Ectodermal cell (in vitro differentiated cells): ENCODE measurements around the gene MEF2B.
A peak's percentile ranks its signal among the peaks of the same experiment; 100 is the strongest.
"Not testable (repeated sequence)": the region's sequence is repeated elsewhere in the genome, so short reads cannot be mapped to it uniquely, and the experiment has no call there.

Source experiments
- H3K27ac ChIP-seq: 2 replicates; pipeline ENCODE4 v1.7.0; 2013; ENCODE audit warnings: mild to moderate bottlenecking, low read depth, low read length; ENCODE audit not compliant: insufficient read depth, poor library complexity, severe bottlenecking
- H3K27me3 ChIP-seq: 2 replicates; pipeline ENCODE4 v1.7.0; 2013; ENCODE audit warnings: mild to moderate bottlenecking, low read length; ENCODE audit not compliant: insufficient read depth, control insufficient read depth, poor library complexity, severe bottlenecking
- H3K36me3 ChIP-seq: one replicate; pipeline ENCODE4 v1.7.0; 2013; ENCODE audit warnings: low read length; ENCODE audit not compliant: control insufficient read depth, insufficient read depth
- H3K4me1 ChIP-seq: one replicate; pipeline ENCODE4 v1.7.0; 2013; ENCODE audit warnings: low read length; ENCODE audit not compliant: control insufficient read depth, insufficient read depth
- H3K4me3 ChIP-seq: 2 replicates; pipeline ENCODE4 v1.7.0; 2013; ENCODE audit warnings: low read depth, low read length, control low read depth; ENCODE audit not compliant: insufficient read depth
- H3K9me3 ChIP-seq: 2 replicates; pipeline ENCODE4 v1.7.0; 2013; ENCODE audit warnings: mild to moderate bottlenecking, low read length, moderate library complexity; ENCODE audit not compliant: control insufficient read depth
- WGBS, 2 experiments: methylation state at CpG; one replicate each; pipeline ENCODE4 v1.1.7; 2013; ENCODE audit warnings: missing lambda C conversion rate in 2 of 2; 5-methylcytosine and 5-hydroxymethylcytosine counted together

The MEF2B gene

GRCh38 chr19:19192910-19193423 lies 22.9 kb upstream of the MEF2B start:
- Histone ChIP-seq H3K27ac (no peak overlapping the region), H3K4me3 (peak overlapping the region; percentile 92), H3K9me3 (no peaks in the 10 kb centered on the region), H3K4me1 (peaks cover 2% of the 10 kb centered on the region), H3K36me3 (peaks cover 7% of the 10 kb centered on the region), H3K27me3 (no peaks in the 10 kb centered on the region)
- WGBS, 2 experiments, result 9 to 10% methylated on average over 22 of the region's 22 CpGs

GRCh38 chr19:19192078-19192882 lies 22.2 kb upstream of the MEF2B start, which contains the start of the genes BORCS8 and RFXANK:
TSS of gene BORCS8 (minus strand) at chr19:19192152. CDS start at chr19:19192117, 35 bp downstream.
TSS of gene RFXANK (plus strand) at chr19:19192258. CDS start at chr19:19193947, 1,689 bp downstream.
- H3K27me3 ChIP-seq, result no peaks in the 10 kb centered on the region
- 0% methylated on average over 53 of the region's 53 CpGs for WGBS, 2 experiments
- H3K4me3 ChIP-seq, result peak within 1 kb of the TSS; percentile 92
- peaks cover 2% of the 10 kb centered on the region for H3K4me1 ChIP-seq
- peaks cover 4% of the 10 kb centered on the region for H3K36me3 ChIP-seq
- H3K9me3 ChIP-seq, result no peaks in the 10 kb centered on the region
- peak within 1 kb of the TSS; percentile 95 for H3K27ac ChIP-seq

- 0 to 1% methylated on average over 17 of the region's 17 CpGs for WGBS, 2 experiments
- H3K4me1 ChIP-seq, result peaks cover 2% of the 10 kb centered on the region
- H3K27ac ChIP-seq, result peak overlapping the region; percentile 95
- no peaks in the 10 kb centered on the region for H3K9me3 ChIP-seq
- H3K27me3 ChIP-seq, result no peaks in the 10 kb centered on the region
- peaks cover 3% of the 10 kb centered on the region for H3K36me3 ChIP-seq
- peak overlapping the region; percentile 92 for H3K4me3 ChIP-seq
Measured at GRCh38 chr19:19191768-19192077, 21.7 kb upstream of the MEF2B start.

- no peak overlapping the region for H3K4me3 ChIP-seq
- H3K36me3 ChIP-seq, result peaks cover 3% of the 10 kb centered on the region
- 96 to 97% methylated on average over 14 of the region's 14 CpGs for WGBS, 2 experiments
- H3K4me1 ChIP-seq, result peaks cover 2% of the 10 kb centered on the region
- no peak overlapping the region for H3K27ac ChIP-seq
- H3K9me3 ChIP-seq, result no peaks in the 10 kb centered on the region
- no peaks in the 10 kb centered on the region for H3K27me3 ChIP-seq
Measured at GRCh38 chr19:19186742-19187141, 16.7 kb upstream of the MEF2B start.

GRCh38 chr19:19185853-19186740 lies 16.0 kb upstream of the MEF2B start:
- Histone ChIP-seq H3K4me1 (peaks cover 1% of the 10 kb centered on the region), H3K27me3 (no peaks in the 10 kb centered on the region), H3K4me3 (no peak overlapping the region), H3K27ac (no peak overlapping the region), H3K9me3 (no peaks in the 10 kb centered on the region), H3K36me3 (peaks cover 3% of the 10 kb centered on the region)
- 58 to 61% methylated on average over 9 of the region's 9 CpGs for WGBS, 2 experiments

- Histone ChIP-seq H3K4me3 (no peak overlapping the region), H3K27me3 (no peaks in the 10 kb centered on the region), H3K9me3 (no peaks in the 10 kb centered on the region), H3K36me3 (peaks cover 3% of the 10 kb centered on the region), H3K27ac (no peak overlapping the region), H3K4me1 (no peaks in the 10 kb centered on the region)
- WGBS, 2 experiments, result 94 to 95% methylated on average over 9 of the region's 9 CpGs
Measured at GRCh38 chr19:19181488-19181998, 11.5 kb upstream of the MEF2B start.

- no peak overlapping the region for H3K27ac ChIP-seq
- peaks cover 3% of the 10 kb centered on the region for H3K36me3 ChIP-seq
- WGBS, 2 experiments, result 92% methylated on average over 17 of the region's 17 CpGs
- H3K4me1 ChIP-seq, result no peaks in the 10 kb centered on the region
- H3K9me3 ChIP-seq, result no peaks in the 10 kb centered on the region
- H3K4me3 ChIP-seq, result no peak overlapping the region
- no peaks in the 10 kb centered on the region for H3K27me3 ChIP-seq
Measured at GRCh38 chr19:19179548-19180441, 9.7 kb upstream of the MEF2B start.

- no peaks in the 10 kb centered on the region for H3K27me3 ChIP-seq
- no peak overlapping the region for H3K27ac ChIP-seq
- no peaks in the 10 kb centered on the region for H3K9me3 ChIP-seq
- 87 to 89% methylated on average over 8 of the region's 8 CpGs for WGBS, 2 experiments
- H3K36me3 ChIP-seq, result no peaks in the 10 kb centered on the region
- no peaks in the 10 kb centered on the region for H3K4me1 ChIP-seq
- H3K4me3 ChIP-seq, result no peak overlapping the region
Measured at GRCh38 chr19:19176950-19177349, 6.9 kb upstream of the MEF2B start.

- H3K27ac ChIP-seq, H3K4me1 ChIP-seq, H3K9me3 ChIP-seq, H3K4me3 ChIP-seq, H3K36me3 ChIP-seq: not testable (repeated sequence)
- peaks cover 27% of the 10 kb centered on the region for H3K27me3 ChIP-seq
- WGBS, 2 experiments, result 90 to 94% methylated on average over 4 of the region's 5 CpGs
Measured at GRCh38 chr19:19173243-19173642, 3.2 kb upstream of the MEF2B start.
